GM04503 (cell line): ENCODE measurements around the gene NARS2.

ENCODE experiments used
- DNase-seq: peaks from one replicate; pipeline ENCODE4 v3.0.0-alpha.2; 2012; ENCODE audit warnings: low read depth

Gene NARS2

DNA sequence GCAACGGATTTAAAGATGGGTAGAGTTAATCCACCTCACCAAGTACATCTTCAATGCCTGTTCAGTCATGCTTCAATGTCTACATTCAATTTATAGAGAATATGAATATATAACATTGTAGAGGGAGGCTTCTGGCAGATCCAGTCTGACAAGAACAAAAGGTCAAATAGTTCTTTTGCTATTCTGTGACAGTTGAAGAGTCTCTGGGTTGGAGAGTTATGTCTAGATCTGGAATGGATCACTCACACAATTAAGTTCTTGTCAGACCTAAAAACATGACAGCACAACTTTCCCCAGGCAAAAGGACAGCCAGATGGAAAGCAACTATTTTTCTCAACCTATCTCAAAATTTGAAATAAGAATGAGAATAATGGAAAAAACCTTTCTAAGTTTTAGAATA lies 141.7 kb downstream of the NARS2 start:
- no peak for DNase-seq

DNA sequence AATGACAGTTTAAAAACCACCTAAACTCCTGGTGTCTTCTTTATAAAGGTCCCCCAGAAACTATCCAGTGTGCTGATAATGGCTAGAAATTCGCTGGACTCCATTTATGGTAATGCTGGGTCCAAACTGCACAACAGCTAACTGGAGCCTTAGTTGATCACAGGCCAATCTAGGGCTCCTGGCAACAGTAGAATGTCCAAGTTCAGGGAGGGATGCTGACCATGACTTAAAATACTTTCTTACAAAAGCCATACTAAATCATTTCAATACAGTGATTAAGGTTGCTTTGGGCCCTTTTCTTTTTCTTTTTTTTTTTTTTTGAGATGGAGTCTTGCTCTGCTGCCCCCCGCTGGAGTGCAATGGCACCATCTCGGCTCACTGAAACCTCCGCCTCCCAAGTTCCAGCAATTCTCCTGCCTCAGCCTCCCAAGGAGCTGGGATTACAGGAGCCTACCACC lies 142.6 kb downstream of the NARS2 start:
- no peak for DNase-seq

DNA sequence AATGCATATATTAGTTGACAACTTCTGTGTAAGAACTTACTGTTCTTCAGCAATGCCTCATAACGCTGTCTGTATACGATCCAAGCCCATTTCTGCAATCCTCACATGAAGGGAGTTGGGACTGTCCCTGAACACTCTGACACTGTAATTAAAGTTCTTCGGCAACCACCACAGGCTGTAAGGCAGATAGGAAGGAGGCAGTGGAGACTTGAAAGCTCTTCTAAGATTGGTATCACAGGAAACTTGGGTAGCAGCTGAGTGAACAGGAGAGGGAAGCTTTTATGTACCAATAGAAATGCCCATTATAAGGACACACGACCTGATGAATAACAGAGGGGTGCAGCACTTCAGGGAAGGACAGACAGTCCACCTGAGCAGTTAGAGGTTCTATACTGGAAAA lies 145.0 kb downstream of the NARS2 start:
- DNase-seq: no peak

DNA sequence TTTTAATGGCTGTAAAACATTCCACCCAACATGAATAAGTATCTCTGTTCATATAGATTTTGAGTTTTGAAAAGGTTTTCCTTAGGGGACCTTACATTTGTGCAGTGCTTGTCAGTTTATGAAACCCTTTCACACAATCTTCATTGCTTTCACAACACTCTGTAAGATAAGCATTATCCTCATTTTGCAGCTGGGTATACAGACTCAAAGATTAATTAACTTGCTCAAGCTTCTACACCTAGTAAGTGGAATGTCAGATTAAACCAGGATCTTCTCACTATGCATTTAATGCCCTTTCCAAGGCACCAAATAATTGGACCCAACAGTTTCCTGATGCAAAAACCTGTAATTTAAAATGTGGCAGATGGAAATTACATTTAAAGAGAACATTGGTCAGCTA lies 145.5 kb downstream of the NARS2 start:
- no peak for DNase-seq

DNA sequence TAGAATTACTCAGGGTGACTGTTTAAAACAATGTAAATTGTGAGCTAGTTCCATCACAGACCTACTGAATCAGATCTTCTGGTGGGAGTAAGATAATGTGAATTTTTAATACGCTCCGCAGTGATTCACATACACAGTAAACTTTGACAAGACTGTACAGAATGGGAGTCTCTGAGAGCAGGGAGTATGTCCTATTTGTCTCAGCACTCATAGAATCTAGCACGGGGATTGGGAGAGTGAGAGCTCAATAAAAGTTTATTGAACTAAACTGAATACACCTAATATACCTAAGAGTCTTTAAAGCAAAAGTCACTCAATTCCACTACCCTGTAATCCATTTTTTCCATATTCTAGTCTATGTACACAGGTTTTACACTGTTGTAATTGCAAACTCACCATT lies 145.9 kb downstream of the NARS2 start:
- DNase-seq: no peak

DNA sequence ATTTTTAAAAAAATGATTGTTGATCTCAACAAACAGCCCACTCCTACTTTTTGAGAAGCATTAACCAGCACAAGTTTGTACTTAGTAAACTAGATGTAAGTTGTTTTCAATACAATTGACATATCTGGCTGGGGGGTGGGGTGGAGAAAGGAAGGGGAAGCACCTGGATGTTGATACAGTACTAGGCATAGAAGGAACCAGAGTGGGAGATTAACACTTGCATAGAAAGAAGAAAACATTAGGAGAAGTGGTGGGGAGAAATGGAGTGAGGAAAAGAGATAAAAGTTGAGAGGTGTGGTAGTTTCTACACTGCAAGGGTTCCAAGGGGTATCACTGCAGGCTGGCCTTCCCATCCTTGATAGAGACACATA lies 146.4 kb downstream of the NARS2 start:
- no peak for DNase-seq

DNA sequence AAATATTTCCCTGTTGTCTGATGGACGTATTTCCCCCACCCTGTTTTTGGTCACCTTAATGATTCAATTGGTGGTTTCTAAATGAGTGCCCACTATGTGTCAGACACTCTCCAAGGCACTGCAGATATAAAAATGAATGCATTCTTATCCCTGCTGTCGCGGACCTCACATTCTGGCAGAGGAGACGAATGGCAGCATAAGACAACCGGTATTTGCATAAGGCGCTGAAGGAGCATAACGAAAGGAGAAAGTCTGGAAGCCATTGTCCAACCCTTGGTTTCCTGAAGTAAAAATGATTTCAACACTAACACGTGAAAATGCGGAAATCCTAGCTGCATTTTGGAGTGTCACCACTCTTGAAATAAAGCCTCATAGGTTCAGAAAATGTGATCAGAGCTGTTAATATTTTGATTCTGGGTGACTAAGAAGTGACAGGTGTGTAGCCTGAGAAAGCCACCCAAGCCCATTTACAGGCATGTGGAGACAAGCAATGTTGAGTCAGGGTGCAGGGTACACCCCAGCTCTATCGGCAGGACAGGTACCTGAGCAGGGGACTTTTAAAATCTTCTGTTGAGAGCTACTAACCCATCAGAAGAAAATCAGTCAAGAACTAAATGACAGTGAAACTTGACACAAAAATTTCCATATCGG lies 146.9 kb downstream of the NARS2 start:
- DNase-seq: no peak

DNA sequence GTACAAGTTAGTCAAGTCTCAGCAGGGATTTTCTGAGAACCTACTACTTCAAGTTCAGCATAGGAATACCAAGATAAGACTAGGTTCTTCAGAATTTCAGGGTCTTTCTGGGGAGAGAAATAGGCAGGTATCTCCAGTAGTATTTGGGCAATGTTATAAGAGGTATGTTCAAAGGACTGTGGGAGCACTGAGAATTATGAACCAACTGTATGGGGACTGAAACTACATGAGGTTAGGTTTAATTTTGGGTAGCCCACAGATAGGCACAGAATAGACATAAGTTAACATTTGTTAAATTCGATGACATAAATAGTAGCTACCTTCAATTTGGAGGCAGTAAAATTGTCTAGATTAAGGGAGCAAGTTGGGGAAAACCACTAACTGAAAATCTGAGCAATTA lies 147.8 kb downstream of the NARS2 start:
- no peak for DNase-seq

DNA sequence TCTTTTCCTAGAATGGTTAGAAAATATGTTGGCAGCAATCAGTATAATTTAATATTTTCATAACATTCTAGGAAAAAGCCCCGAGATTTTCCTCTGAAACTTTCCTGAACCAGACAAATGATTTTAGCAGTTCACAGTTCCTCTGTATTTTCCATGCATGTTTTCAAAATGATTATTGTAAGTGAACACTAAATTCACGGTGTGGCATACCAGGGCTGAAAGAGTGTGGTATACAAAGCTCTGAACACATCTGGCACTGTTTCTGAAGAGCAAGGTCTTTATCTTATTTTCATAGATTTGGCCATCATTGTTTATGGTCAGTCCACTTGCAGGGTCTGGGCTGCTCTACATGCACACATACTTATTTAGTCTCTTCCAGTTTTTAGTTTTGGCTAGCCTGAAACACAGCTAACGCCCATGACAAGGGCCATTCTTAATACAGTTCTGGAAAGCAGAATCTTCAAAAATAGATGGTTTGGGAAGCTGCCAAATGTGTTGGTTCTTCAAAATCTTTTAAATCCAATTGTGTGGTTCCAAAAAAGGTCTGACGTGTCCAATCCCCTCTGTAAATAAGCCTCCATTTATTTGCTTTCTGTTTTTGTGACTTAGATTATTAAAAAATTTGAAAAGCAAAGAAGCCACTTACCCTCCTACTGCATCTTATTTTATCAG lies 149.1 kb downstream of the NARS2 start:
- no peak for DNase-seq

DNA sequence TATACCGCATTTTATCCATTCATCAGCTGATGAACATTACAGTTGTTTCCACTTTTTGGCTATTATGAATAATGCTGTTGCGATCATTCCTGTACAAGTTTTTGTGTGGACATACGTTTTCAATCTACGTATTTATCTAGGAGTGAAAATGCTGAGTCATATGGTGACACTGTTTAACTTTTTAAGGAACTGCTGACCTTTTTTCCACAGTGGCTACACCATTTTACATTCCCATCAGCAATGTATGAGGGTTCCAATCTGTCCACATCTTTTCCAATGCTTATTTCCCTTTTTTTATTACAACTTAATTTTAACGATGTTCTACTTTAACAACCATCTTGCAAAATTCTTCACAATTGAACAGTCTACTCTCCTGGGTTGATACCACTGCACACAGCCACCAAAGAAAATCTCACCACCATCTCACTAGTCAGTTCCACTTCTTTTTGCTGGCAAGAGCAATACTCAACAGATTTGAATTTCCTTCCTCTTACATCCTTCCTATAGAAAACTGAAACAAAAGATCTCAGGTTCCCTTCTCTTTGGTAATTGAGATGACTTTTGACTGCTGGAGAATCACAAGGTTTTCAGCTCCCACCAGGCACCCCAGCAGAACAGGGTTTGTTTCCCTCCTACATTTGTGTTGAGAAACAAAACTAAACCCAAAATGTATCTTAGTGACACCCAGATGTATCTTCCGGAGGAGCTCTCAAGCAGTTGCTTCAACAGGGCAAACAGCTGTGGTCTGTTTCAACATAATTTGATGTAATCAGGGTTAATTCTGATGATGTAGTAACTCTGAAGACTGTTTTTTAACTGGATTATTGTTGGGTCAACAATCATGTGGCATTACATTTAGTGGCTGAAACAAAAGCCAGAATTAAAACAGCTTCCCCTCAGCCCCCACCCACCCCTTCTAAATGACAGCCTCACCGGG lies 150.1 kb downstream of the NARS2 start:
- DNase-seq: no peak

DNA sequence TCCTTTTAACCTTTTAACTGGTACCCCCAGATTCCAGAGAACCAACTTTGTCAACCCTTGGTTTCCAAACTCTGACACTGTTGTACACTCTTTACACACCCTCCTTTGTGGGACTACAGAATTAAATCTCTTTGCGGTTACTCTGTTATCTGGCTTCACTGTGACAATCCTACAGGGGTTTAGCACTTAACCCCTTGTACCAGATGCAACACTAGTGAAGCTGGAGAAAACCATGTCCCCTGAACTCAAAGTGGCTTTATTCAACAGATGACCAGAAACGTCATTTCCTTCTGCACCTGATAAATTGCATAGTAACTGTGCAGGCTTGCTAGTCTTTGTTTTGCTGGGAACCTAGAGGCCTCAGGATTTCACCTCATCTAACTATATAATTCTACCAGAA lies 151.4 kb downstream of the NARS2 start:
- no peak for DNase-seq

DNA sequence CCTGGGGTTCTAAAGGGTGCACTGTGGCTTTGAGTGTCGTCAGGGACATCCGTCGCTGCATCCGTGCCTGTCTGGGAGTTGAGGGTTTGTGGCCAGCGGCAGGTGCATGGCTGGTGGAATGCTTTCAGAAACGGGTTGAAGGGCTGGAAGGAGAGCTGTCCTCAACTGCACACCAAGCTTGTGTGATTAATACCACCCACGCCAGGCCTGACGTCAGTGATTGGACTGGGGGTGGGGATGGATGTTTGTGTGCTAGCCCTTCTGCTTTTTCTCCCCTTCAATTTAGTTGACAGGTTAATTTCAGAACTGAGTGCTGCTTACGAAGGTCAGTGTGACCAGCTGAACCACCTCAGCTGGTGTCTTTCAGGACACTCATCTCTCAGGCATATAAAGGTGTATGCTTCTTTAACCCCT lies 153.9 kb downstream of the NARS2 start:
- no peak for DNase-seq

DNA sequence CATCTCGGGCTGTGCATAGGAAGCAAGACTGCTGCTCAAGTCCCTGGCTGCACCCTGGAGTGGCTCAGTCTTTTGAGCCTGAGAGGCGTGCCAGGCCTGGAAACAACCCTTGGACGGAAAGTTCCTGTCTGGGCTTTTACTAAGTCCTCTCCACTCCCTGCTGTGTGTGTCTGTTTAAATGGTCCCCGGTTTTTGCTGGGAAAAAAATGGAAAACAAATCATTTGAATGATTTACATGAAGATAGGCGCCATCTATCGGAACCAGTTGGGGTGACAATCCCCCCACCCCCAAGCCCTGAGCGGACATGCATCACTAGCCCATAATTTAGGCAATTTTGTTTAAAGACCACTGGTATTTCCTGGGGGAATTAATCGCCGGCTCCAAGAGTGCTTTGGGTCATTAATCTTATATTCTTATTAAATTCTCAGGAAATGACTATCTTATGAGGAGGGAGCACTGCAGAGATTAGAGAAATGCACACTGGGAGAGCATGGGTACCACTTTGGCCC lies 154.4 kb downstream of the NARS2 start:
- peak; percentile 51 for DNase-seq

DNA sequence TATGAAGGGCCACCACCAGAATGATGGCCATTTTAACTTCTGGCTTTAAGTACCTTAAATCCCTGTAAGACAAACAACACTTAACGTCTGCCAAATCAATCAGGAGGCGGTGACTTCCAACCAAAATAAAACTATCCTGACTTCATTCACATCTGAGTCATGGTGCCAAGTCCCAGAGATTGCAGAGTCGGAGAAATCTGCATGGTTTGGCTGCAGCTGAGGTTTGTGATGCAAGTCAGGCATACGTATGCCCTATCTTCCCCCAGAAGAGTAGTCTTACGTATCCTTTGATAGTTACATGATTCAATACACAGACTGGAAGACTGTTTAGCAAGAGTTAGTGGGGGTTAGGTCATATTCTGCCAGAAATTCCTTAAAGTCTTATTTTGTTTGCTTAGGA lies 155.3 kb downstream of the NARS2 start:
- DNase-seq: peak; percentile 90

DNA sequence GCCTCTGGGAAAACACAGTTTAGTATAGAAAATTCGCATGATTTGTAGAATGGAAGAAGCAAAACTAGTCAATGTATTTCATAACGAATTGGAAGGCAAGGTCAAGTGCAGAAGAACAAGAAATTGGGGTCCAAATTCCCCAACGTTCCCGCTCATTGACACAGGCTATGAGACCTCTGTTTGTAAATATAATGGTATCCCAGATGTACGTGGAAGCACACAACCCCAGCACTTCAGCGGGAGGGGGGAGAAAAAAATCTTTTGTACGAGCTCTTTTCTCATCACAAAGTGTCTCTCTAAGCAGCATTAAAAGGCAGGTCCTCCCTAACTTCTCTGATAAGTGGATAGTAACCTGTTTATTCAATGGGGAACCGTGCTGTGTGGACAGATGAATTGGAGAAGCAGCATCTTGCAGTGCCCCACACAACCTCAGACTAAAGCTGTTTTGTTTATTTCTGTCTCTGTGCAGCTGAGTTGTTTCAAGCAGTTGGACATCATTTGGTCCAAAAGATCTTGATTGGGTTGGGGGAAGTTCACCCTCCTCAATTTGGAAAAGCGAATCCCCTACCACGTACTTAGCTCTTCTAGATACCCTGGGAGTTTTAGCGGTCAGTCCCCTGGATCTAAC lies 156.0 kb downstream of the NARS2 start:
- no peak for DNase-seq

DNA sequence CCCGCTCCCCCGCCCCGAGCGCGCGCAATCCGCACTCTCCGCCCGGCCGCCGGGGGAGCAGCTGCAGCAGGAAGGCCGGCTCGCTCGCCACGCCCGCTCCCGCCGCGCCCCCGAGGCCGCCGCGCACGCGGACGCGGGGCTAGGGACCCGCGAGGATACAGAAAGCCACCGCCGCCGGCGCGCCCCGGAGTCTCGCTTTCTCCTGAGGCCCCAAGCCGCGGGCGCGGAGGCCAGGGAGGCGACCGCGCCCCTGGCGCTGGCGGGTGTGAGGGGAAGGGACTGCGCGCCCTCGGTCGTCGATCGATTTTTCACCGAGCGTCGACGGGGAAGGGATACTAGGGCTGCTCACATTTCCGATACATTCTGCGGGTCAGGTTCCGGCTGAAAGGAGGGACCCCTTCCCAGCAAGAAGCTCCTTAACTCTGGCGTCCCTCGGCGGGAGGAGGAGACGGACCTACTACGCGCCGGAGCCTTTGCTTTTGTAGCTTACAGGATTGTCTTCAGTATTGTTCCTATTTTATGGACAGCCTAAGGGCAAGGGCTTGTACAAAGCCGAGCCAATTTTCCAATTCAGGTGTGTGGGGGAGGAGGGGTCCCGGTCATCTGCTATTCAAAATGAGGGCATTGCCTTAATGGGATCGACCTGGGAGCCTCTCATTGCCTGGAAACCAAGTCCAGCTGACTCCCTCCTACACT lies 156.6 kb downstream of the NARS2 start:
- no peak for DNase-seq

DNA sequence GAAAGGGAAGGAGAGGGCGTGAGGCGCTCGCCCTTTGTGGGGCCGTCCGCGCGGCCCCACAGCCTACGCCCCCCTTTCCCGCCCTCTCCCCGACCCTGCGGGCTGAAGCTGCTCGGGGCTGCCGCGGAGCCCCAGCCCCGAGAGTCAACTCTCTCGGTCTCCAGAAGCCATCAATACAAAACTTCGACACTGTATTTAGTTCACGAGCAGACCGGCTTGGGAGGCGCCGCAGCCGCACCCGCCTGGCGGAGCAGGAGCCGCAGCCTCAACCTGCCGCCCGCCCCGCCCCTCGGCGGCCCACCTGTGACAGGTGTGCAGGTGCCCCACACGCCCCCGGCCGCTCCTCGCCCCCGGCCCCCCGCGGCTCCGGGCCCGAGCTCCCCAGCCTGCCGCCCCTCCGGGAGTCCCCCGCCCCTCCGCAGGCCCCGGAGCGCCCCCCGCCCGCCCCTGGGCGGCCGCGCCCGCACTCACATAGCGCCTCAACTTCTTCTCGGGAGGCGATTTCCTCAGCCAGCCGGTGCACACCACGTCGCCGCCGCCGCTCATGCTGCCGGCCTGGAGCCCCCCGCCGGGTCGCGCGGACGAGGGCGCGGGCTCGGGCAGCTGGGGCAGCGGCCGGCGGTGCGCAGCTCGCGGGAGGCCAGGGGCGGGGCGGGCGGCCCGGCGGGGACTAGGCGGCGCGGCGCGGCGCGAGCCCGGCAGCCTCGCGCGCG lies 157.3 kb downstream of the NARS2 start, which contains the start of gene GAB2:
TSS of gene GAB2 (minus strand) at position 646 of the 713 bp plus-strand sequence. CDS start at position 546, 100 bp downstream.
- no peak for DNase-seq

DNA sequence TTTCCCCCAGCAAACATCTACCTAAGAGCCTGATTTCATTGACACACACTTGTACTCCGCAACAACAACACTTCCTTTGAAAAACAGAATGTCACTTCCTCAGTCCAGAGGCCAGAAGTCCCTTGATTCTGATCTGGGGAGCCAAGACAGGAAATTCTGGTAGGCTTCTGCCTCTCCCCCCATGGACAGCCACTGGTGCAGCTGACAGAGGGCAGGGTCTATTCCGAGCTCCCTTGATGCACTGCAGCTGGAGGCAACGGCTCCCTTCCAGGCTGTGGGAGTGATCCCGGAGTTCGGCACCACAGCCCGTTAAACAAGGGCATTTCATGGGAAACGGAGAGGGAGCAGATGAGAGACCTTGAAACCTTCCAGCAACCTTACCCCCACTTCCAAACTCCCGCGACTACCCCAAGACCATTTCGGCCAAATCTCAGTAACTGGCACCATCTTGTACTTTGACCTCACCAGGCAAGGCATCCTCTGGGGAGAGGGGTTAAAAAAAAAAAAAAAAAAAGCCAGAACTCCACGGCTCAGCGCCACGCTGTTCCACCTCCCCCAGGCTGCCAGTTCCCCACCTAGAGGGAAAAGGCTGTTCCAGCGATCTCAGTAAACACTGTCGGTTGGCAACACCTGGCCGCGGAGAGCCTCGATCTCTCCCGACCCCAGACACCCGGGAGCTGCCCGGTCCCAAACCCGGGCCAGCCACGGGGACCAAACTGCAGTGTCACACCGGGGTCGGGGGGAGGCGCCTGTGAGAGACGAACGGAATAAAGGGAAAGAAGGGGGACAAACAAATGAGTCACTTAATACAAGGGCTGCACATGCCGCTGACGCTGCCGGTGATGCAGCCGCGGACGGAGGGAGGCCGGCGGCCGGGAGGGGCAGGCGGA lies 158.1 kb downstream of the NARS2 start:
- peak; percentile 44 for DNase-seq

DNA sequence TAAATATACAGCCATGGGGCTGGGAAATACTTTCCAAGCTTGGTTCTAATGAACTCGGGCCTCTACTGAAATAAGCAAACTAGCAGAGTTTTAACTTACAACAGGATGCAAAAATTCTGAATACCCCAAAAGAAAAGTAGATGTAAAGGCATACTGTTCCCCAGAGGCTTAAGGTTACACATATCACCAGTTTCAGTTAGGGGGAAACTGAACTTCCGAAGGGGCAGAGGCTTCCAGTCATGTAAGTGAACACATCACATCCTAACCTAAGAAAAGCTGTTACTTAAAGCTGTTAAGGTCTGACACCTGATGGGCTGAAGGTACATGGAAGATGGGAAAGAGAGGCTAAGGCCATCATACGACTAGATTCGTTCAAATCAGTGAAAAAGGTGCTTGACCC lies 159.3 kb downstream of the NARS2 start:
- no peak for DNase-seq
